ENCODE results near the gene CCDC187. TPM values are rescaled to one million over a fixed set of nuclear protein-coding genes. Genes with fewer than 3 reads are reported as not detected.
A peak's percentile ranks its signal among the peaks of the same experiment; 100 is the strongest.

Gene CCDC187
- total RNA-seq, 2 donors from 2014 or later: 1.2 TPM; not detected in 1

DNA sequence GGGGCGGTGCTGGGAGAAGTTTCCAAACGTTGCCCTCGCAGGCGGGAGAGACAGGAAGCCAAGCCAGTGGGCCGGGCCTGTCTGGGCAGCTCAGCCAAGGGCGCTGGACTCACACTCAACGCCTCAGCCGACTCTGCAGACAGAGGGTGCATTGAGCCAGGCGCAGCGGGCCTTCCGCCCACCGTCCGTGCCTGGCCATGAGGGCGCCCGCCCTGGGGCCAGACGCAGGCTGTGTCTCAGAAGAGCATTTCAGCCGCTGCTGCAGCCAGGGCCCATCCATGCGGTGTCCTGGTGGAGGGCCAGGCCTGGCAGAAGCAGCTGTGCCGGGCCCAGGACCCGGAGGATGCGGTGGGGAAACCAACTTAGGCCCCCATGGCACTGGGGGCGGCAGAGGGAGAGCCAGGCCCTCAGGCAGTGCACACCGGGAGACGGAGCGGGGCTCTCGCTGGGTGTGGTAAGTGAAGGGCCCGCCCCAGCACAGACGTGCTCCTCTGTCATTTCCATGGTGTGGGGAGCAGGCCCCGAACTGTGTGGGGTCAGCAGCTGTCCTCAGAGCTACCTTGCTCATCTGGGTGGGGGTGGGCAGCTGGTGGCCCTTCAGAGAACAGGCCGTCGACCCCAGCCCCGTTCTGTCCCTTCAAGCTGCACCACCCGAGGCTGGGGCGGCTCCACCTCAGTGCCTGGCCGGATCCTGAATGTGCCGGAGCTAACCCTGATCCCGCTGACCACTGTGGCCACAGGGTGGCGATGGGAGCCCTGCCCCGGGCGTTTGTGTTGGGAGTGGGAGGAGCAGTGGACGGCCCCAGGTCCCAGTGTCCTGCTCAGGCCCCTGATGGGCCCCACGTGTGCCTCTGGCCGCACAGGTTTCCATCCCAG lies 41.6 kb upstream of the CCDC187 start:
- WGBS: 51% methylated on average over 38 of the region's 43 CpGs
- H3K4me1 ChIP-seq (replicated peaks): no peaks in the 10 kb centered on the region
- no peaks in the 10 kb centered on the region for H3K9me3 ChIP-seq
- H3K27ac ChIP-seq: peak overlapping the region in 1 of 2 donors; percentile 8
- H3K4me3 ChIP-seq: no peak overlapping the region
- intact Hi-C loops (cut with DNase I): no loop called here
- TF ChIP-seq POLR2A (IDR thresholded peaks at IDR 0.05) (no peak), CTCF (IDR thresholded peaks at IDR 0.05) (peak in 2 of 4 experiments; percentile 32 to 33), POLR2AphosphoS5 (IDR thresholded peaks at IDR 0.05) (no peak)
- DNase-seq (ENCODE audit: low spot score): no peak
- H3K36me3 ChIP-seq: no peaks in the 10 kb centered on the region
- no peaks in the 10 kb centered on the region for H3K27me3 ChIP-seq (replicated peaks; ENCODE audit: insufficient read depth)

- intact Hi-C loops (cut with DNase I): no loop called here
- H3K4me3 ChIP-seq: no peak overlapping the region
- DNase-seq (ENCODE audit: low spot score): no peak
- TF ChIP-seq POLR2A (IDR thresholded peaks at IDR 0.05) (no peak), POLR2AphosphoS5 (IDR thresholded peaks at IDR 0.05) (no peak)
- H3K27me3 ChIP-seq (replicated peaks; ENCODE audit: insufficient read depth): no peaks in the 10 kb centered on the region
- 62% methylated on average over 21 of the region's 21 CpGs for WGBS
- no peaks in the 10 kb centered on the region for H3K36me3 ChIP-seq
- peak overlapping the region in 1 of 2 donors; percentile 8 for H3K27ac ChIP-seq
- no peaks in the 10 kb centered on the region for H3K9me3 ChIP-seq
- H3K4me1 ChIP-seq (replicated peaks): no peaks in the 10 kb centered on the region
Observed at GRCh38 chr9:136344544-136345280, 40.8 kb upstream of the CCDC187 start.

GRCh38 chr9:136343884-136344269 lies 40.0 kb upstream of the CCDC187 start:
- no peak overlapping the region for H3K4me3 ChIP-seq
- whole genome bisulfite sequencing: 84% methylated on average over 15 of the region's 24 CpGs
- H3K9me3 ChIP-seq: no peaks in the 10 kb centered on the region
- no peaks in the 10 kb centered on the region for H3K4me1 ChIP-seq (replicated peaks)
- H3K36me3 ChIP-seq: no peaks in the 10 kb centered on the region
- no peak overlapping the region for H3K27ac ChIP-seq
- H3K27me3 ChIP-seq (replicated peaks; ENCODE audit: insufficient read depth): no peaks in the 10 kb centered on the region
- DNase-seq (ENCODE audit: low spot score): no peak
- intact Hi-C loops (cut with DNase I): no loop called here
- no peak for TF ChIP-seq POLR2A (IDR thresholded peaks at IDR 0.05)
- no peak for TF ChIP-seq CTCF (IDR thresholded peaks at IDR 0.05)
- no peak for TF ChIP-seq POLR2AphosphoS5 (IDR thresholded peaks at IDR 0.05)

- Histone ChIP-seq H3K4me1 (replicated peaks) (no peaks in the 10 kb centered on the region), H3K9me3 (no peaks in the 10 kb centered on the region), H3K27me3 (replicated peaks; ENCODE audit: insufficient read depth) (no peaks in the 10 kb centered on the region), H3K27ac (peak overlapping the region in 1 of 2 donors; percentile 16), H3K4me3 (peak overlapping the region in 1 of 2 donors; percentile 38), H3K36me3 (no peaks in the 10 kb centered on the region)
- WGBS: 79% methylated on average over 23 of the region's 23 CpGs
- intact Hi-C loops (cut with DNase I): no loop called here
- TF ChIP-seq CTCF (IDR thresholded peaks at IDR 0.05) (no peak), POLR2AphosphoS5 (IDR thresholded peaks at IDR 0.05) (no peak), POLR2A (IDR thresholded peaks at IDR 0.05) (no peak)
- DNase-seq (ENCODE audit: low spot score): no peak
Observed at GRCh38 chr9:136343121-136343883, 39.4 kb upstream of the CCDC187 start.
